ENCODE data around the gene CDH19. TPM values are rescaled to one million over a fixed set of nuclear protein-coding genes. Genes with fewer than 3 reads are reported as not detected.

CDH19 gene
- total and polyA plus RNA-seq, 2 of the 4 experiments (the other 2 are of a cell fraction), result not detected

- Histone ChIP-seq H3K27me3 (ENCODE audit: control insufficient read depth, insufficient read depth, low read length) (no peaks in the 10 kb centered on the region), H3K18ac (ENCODE audit: low read depth, low read length) (no peak overlapping the region), H2BK5ac (ENCODE audit: low read depth, low read length, poor library complexity, severe bottlenecking) (no peak overlapping the region), H2AK5ac (ENCODE audit: low read depth, low read length) (no peak overlapping the region), H2BK15ac (ENCODE audit: low read depth, low read length) (no peak overlapping the region), H4K20me1 (ENCODE audit: insufficient read depth, low read length) (no peaks in the 10 kb centered on the region), H3K23ac (ENCODE audit: low read depth, low read length) (no peak overlapping the region), H3K56ac (ENCODE audit: extremely low read depth, insufficient read depth, low read length) (no peak overlapping the region), H2BK20ac (ENCODE audit: low read depth, low read length) (no peak overlapping the region), H3K4me2 (ENCODE audit: low read depth, low read length) (no peak overlapping the region), H2AFZ (replicated peaks; ENCODE audit: low read length, poor library complexity) (no peak overlapping the region), H3K4ac (ENCODE audit: low read depth, low read length) (no peak overlapping the region), H4K5ac (ENCODE audit: low read depth, low read length) (no peak overlapping the region), H3K9ac (ENCODE audit: low read depth, low read length) (no peak overlapping the region), H3K27ac (ENCODE audit: insufficient read depth, low read length) (no peak overlapping the region), H4K91ac (ENCODE audit: insufficient read depth, low read depth, low read length) (no peak overlapping the region), H3K4me3 (ENCODE audit: insufficient read depth, low read depth, low read length) (no peak overlapping the region), H3K9me3 (ENCODE audit: control insufficient read depth, insufficient read depth, low read length) (peaks cover 2% of the 10 kb centered on the region; the same call in 1 of the 2 replicates), H3K36me3 (ENCODE audit: control insufficient read depth, insufficient read depth, low read length) (no peaks in the 10 kb centered on the region), H3K14ac (replicated peaks; ENCODE audit: low read depth, low read length) (no peak overlapping the region), H2AK9ac (replicated peaks; ENCODE audit: low read depth, low read length, poor library complexity) (no peak overlapping the region), H3K4me1 (ENCODE audit: control insufficient read depth, insufficient read depth, low read length) (no peaks in the 10 kb centered on the region), H4K8ac (ENCODE audit: low read depth in 2 of 2, low read length in 2 of 2) (no peak overlapping the region), H3K79me1 (ENCODE audit: low read depth in 1 of 2, low read length in 2 of 2) (no peaks in the 10 kb centered on the region), H2BK120ac (ENCODE audit: low read depth, low read length) (no peak overlapping the region), H3K9me1 (ENCODE audit: insufficient read depth, low read length) (no peaks in the 10 kb centered on the region)
- TF ChIP-seq ELK1 (IDR thresholded peaks at IDR 0.05; ENCODE audit: borderline replicate concordance, low read depth, low read length), result no peak
- no peak for TF ChIP-seq RFX5 (IDR thresholded peaks at IDR 0.05; ENCODE audit: low read depth, low read length)
- TF ChIP-seq MAFK (IDR thresholded peaks at IDR 0.05; ENCODE audit: low read depth, low read length), result no peak
- no peak for TF ChIP-seq MAZ (IDR thresholded peaks at IDR 0.05; ENCODE audit: borderline replicate concordance, low read depth, low read length)
- TF ChIP-seq POLR2A (IDR thresholded peaks at IDR 0.05; ENCODE audit: low read depth, low read length), result no peak
- no peak for TF ChIP-seq MXI1 (IDR thresholded peaks at IDR 0.05; ENCODE audit: borderline replicate concordance, low read depth, low read length)
- no peak for TF ChIP-seq FOS (IDR thresholded peaks at IDR 0.05; ENCODE audit: low read depth, low read length)
- no peak for TF ChIP-seq SMC3 (IDR thresholded peaks at IDR 0.05; ENCODE audit: low read depth, low read length)
- no peak for TF ChIP-seq CTCF (conservative IDR thresholded peaks at IDR 0.05; ENCODE audit: low read depth, low read length)
- TF ChIP-seq RCOR1 (IDR thresholded peaks at IDR 0.05; ENCODE audit: insufficient replicate concordance, low read length), result no peak
- TF ChIP-seq RAD21 (IDR thresholded peaks at IDR 0.05; ENCODE audit: low read length), result no peak
- TF ChIP-seq NFE2L2 (IDR thresholded peaks at IDR 0.05; ENCODE audit: low read depth, low read length), result no peak
- no peak for TF ChIP-seq BHLHE40 (IDR thresholded peaks at IDR 0.05; ENCODE audit: low read depth, low read length)
- TF ChIP-seq CHD1 (IDR thresholded peaks at IDR 0.05; ENCODE audit: low read depth, low read length), result no peak
- TF ChIP-seq, protein P1, sequence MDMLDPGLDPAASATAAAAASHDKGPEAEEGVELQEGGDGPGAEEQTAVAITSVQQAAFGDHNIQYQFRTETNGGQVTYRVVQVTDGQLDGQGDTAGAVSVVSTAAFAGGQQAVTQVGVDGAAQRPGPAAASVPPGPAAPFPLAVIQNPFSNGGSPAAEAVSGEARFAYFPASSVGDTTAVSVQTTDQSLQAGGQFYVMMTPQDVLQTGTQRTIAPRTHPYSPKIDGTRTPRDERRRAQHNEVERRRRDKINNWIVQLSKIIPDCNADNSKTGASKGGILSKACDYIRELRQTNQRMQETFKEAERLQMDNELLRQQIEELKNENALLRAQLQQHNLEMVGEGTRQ (IDR thresholded peaks at IDR 0.05; ENCODE audit: low read depth, low read length), result no peak
- no peak for TF ChIP-seq CEBPB (IDR thresholded peaks at IDR 0.05; ENCODE audit: low read depth, low read length)
- dilution Hi-C loops (cut with HindIII; ENCODE audit: low sequenced_read_pairs, unreplicated experiment), result no loop called here
- CTCF ChIA-PET, result no interaction called here
- POLR2A ChIA-PET (ENCODE audit: unreplicated experiment), result no interaction called here
- in situ Hi-C loops (cut with MboI; ENCODE audit: low sequenced_read_pairs), result no loop called here
- BruUV-seq (replicated peaks), result no TSS peak
- no CpG with 5 or more reads among the region's 2 CpGs for WGBS, 2 experiments (ENCODE audit: extremely low coverage in 2 of 2, insufficient read length in 1 of 2)
- intact Hi-C loops (cut with micrococcal nuclease), result no loop called here
- DNase-seq (no peak), ATAC-seq (ENCODE audit: low read depth) (no peak)
Observed at GRCh38 chr18:66646609-66647008, 42.7 kb upstream of the CDH19 start.

Measured in IMR-90 (cell line).